ENCODE measurements around the gene C10orf90.

C10orf90 gene

GRCh38 chr10:126392068-126392467, 278.4 kb downstream of the C10orf90 start:
- H3K79me2 ChIP-seq (ENCODE audit: insufficient read depth, low read length) = no peaks in the 10 kb centered on the region
- H3K36me3 ChIP-seq (ENCODE audit: insufficient read depth, low read length) = no peaks in the 10 kb centered on the region
- H3F3A ChIP-seq (ENCODE audit: low read depth) = no peaks in the 10 kb centered on the region

GRCh38 chr10:126391192-126391885, 279.2 kb downstream of the C10orf90 start:
- H3K9ac ChIP-seq (ENCODE audit: low read depth, low read length, poor library complexity, severe bottlenecking) = no peak overlapping the region
- no peaks in the 10 kb centered on the region for H4K20me1 ChIP-seq (ENCODE audit: insufficient read depth, low read length, poor library complexity, severe bottlenecking)
- no peak for TF ChIP-seq EZH2phosphoT487 (IDR thresholded peaks at IDR 0.05; ENCODE audit: borderline replicate concordance)
- no peak for TF ChIP-seq CTCF (conservative IDR thresholded peaks at IDR 0.05; ENCODE audit: low read length)
- H3K9me2 ChIP-seq (replicated peaks; ENCODE audit: low read depth, low read length) = no peaks in the 10 kb centered on the region
- H3K27me3 ChIP-seq (ENCODE audit: insufficient read depth, low read length, poor library complexity, severe bottlenecking) = no peaks in the 10 kb centered on the region
- H3F3A ChIP-seq (ENCODE audit: low read depth) = no peaks in the 10 kb centered on the region
- no peaks in the 10 kb centered on the region for H3K36me3 ChIP-seq (ENCODE audit: insufficient read depth, low read length)
- H3K79me2 ChIP-seq (ENCODE audit: insufficient read depth, low read length) = no peaks in the 10 kb centered on the region
- H3K4me3 ChIP-seq (ENCODE audit: low read length, poor library complexity, severe bottlenecking) = no peak overlapping the region
- H2AFZ ChIP-seq (ENCODE audit: low read length) = no peak overlapping the region
- H3K4me1 ChIP-seq (ENCODE audit: insufficient read depth, low read length, poor library complexity, severe bottlenecking) = no peaks in the 10 kb centered on the region
- no peak overlapping the region for H3K4me2 ChIP-seq (ENCODE audit: low read depth, low read length, poor library complexity, severe bottlenecking)
- H3K9me3 ChIP-seq (ENCODE audit: insufficient read depth, low read depth, low read length) = peaks cover 3% of the 10 kb centered on the region; the same call in 1 of the 2 replicates

More at GRCh38 chr10:126392068-126392467, 278.4 kb downstream of the C10orf90 start:
- TF ChIP-seq EZH2phosphoT487 (IDR thresholded peaks at IDR 0.05; ENCODE audit: borderline replicate concordance) (no peak), CTCF (conservative IDR thresholded peaks at IDR 0.05; ENCODE audit: low read length) (no peak)
- Histone ChIP-seq H3K4me3 (ENCODE audit: low read length, poor library complexity, severe bottlenecking) (no peak overlapping the region), H3K9me3 (ENCODE audit: insufficient read depth, low read depth, low read length) (peaks cover 3% of the 10 kb centered on the region; the same call in 1 of the 2 replicates), H3K4me2 (ENCODE audit: low read depth, low read length, poor library complexity, severe bottlenecking) (no peak overlapping the region), H3K9me2 (replicated peaks; ENCODE audit: low read depth, low read length) (no peaks in the 10 kb centered on the region), H2AFZ (ENCODE audit: low read length) (no peak overlapping the region), H3K9ac (ENCODE audit: low read depth, low read length, poor library complexity, severe bottlenecking) (no peak overlapping the region), H3K4me1 (ENCODE audit: insufficient read depth, low read length, poor library complexity, severe bottlenecking) (no peaks in the 10 kb centered on the region), H4K20me1 (ENCODE audit: insufficient read depth, low read length, poor library complexity, severe bottlenecking) (no peaks in the 10 kb centered on the region), H3K27me3 (ENCODE audit: insufficient read depth, low read length, poor library complexity, severe bottlenecking) (no peaks in the 10 kb centered on the region)

GRCh38 chr10:126390324-126390723, 280.2 kb downstream of the C10orf90 start:
- H3K9me2 ChIP-seq (replicated peaks; ENCODE audit: low read depth, low read length) = no peaks in the 10 kb centered on the region
- no peak overlapping the region for H3K4me3 ChIP-seq (ENCODE audit: low read length, poor library complexity, severe bottlenecking)
- H3K4me2 ChIP-seq (ENCODE audit: low read depth, low read length, poor library complexity, severe bottlenecking) = no peak overlapping the region
- H3K9me3 ChIP-seq (ENCODE audit: insufficient read depth, low read depth, low read length) = peaks cover 3% of the 10 kb centered on the region; the same call in 1 of the 2 replicates
- H3K36me3 ChIP-seq (ENCODE audit: insufficient read depth, low read length) = no peaks in the 10 kb centered on the region
- no peaks in the 10 kb centered on the region for H3F3A ChIP-seq (ENCODE audit: low read depth)
- H3K9ac ChIP-seq (ENCODE audit: low read depth, low read length, poor library complexity, severe bottlenecking) = no peak overlapping the region
- no peaks in the 10 kb centered on the region for H3K79me2 ChIP-seq (ENCODE audit: insufficient read depth, low read length)
- no peak for TF ChIP-seq EZH2phosphoT487 (IDR thresholded peaks at IDR 0.05; ENCODE audit: borderline replicate concordance)
- no peak for TF ChIP-seq CTCF (conservative IDR thresholded peaks at IDR 0.05; ENCODE audit: low read length)
- no peak overlapping the region for H2AFZ ChIP-seq (ENCODE audit: low read length)
- no peaks in the 10 kb centered on the region for H4K20me1 ChIP-seq (ENCODE audit: insufficient read depth, low read length, poor library complexity, severe bottlenecking)
- no peaks in the 10 kb centered on the region for H3K4me1 ChIP-seq (ENCODE audit: insufficient read depth, low read length, poor library complexity, severe bottlenecking)
- H3K27me3 ChIP-seq (ENCODE audit: insufficient read depth, low read length, poor library complexity, severe bottlenecking) = no peaks in the 10 kb centered on the region
